Smooth muscle cell (in vitro differentiated cells): ENCODE data around the gene NIPAL1. TPM values are rescaled to one million over a fixed set of nuclear protein-coding genes. Genes with fewer than 3 reads are reported as not detected.

ENCODE experiments used
- DNase-seq: peaks from one replicate; lab custom pipeline; 2025; ENCODE audit not compliant: unreplicated experiment; lab: John Stamatoyannopoulos, UW
- H2AFZ ChIP-seq: fragments of 200-600 bp; sonication (generic); 2 replicates; pipeline ENCODE4 v1.6.0; 2016; ENCODE audit warnings: antibody characterized with exemption, low read depth, mild to moderate bottlenecking
- H3F3A ChIP-seq: fragments of 200-600 bp; sonication (generic); 2 replicates; pipeline ENCODE4 v1.6.0; 2017; ENCODE audit warnings: antibody characterized with exemption, low read depth
- H3K27ac ChIP-seq: fragments of 200-600 bp; sonication (generic); 2 replicates; pipeline ENCODE4 v1.5.1; 2016; ENCODE audit warnings: low read depth, mild to moderate bottlenecking
- H3K27me3 ChIP-seq: fragments of 200-600 bp; sonication (generic); 2 replicates; pipeline ENCODE4 v1.6.1; 2016; ENCODE audit warnings: low read depth, mild to moderate bottlenecking
- H3K36me3 ChIP-seq: fragments of 200-600 bp; sonication (generic); 2 replicates; pipeline ENCODE4 v1.5.1; 2016; ENCODE audit warnings: low read depth
- H3K4me1 ChIP-seq: fragments of 200-600 bp; sonication (generic); 2 replicates; pipeline ENCODE4 v1.5.1; 2016; ENCODE audit warnings: low read depth
- H3K4me2 ChIP-seq: fragments of 200-600 bp; sonication (generic); 2 replicates; pipeline ENCODE4 v1.6.0; 2016; ENCODE audit warnings: mild to moderate bottlenecking
- H3K4me3 ChIP-seq: fragments of 200-600 bp; sonication (generic); 2 replicates; pipeline ENCODE4 v1.5.1; 2016; ENCODE audit warnings: mild to moderate bottlenecking
- H3K79me2 ChIP-seq: fragments of 200-600 bp; sonication (generic); 2 replicates; pipeline ENCODE4 v1.6.0; 2016; ENCODE audit warnings: low read depth, mild to moderate bottlenecking
- H3K9ac ChIP-seq: fragments of 200-600 bp; sonication (generic); 2 replicates; pipeline ENCODE4 v1.6.0; 2016; ENCODE audit warnings: low read depth
- H3K9me3 ChIP-seq: fragments of 200-600 bp; sonication (generic); replicated peaks from 2 replicates; pipeline ENCODE4 v1.5.1; 2016; ENCODE audit warnings: low read depth
- H4K20me1 ChIP-seq: fragments of 200-600 bp; sonication (generic); 2 replicates; pipeline ENCODE4 v1.6.0; 2016; ENCODE audit warnings: low read depth
- CTCF ChIP-seq: fragments of 200-600 bp; sonication (generic); IDR thresholded peaks from 2 replicates; pipeline ENCODE4 v1.5.1; 2017; ENCODE audit warnings: borderline replicate concordance, mild to moderate bottlenecking, antibody characterized with exemption; ENCODE audit not compliant: insufficient read depth, poor library complexity, severe bottlenecking
- WGBS: methylation state at CpG from one replicate; pipeline ENCODE4 v1.1.7; 2016; ENCODE audit warnings: low lambda C conversion rate; 5-methylcytosine and 5-hydroxymethylcytosine counted together
- polyA plus RNA-seq: library from polyadenylated mRNA; unstranded; fragments of >200 nt; fragmentation: Nextera tagmentation; extraction: Ambion mirVana; gene quantifications from 2 replicates; pipeline ENCODE4 v1.2.1, GENCODE V29; 2016
- total RNA-seq: library from RNA; depleted of rRNA; stranded (reverse); fragments of >200 nt; gene quantifications from 2 replicates; pipeline ENCODE4 v1.2.3, GENCODE V29; 2014

The NIPAL1 gene
- total and polyA plus RNA-seq, 2 experiments from 2014 or later = 1.0 to 4.1 TPM

GRCh38 chr4:48069026-48069425 lies 52.5 kb downstream of the NIPAL1 start:
- no peak for TF ChIP-seq CTCF
- 48% methylated on average over 2 of the region's 2 CpGs for WGBS
- Histone ChIP-seq H3K27me3 (no peaks in the 10 kb centered on the region), H3K4me3 (no peak overlapping the region), H3K4me2 (no peak overlapping the region), H3F3A (no peaks in the 10 kb centered on the region), H2AFZ (no peak overlapping the region), H3K9ac (no peak overlapping the region), H3K27ac (no peak overlapping the region), H3K79me2 (no peaks in the 10 kb centered on the region), H3K36me3 (no peaks in the 10 kb centered on the region), H3K9me3 (no peaks in the 10 kb centered on the region), H4K20me1 (no peaks in the 10 kb centered on the region), H3K4me1 (no peaks in the 10 kb centered on the region)
- DNase-seq = no peak

DNA sequence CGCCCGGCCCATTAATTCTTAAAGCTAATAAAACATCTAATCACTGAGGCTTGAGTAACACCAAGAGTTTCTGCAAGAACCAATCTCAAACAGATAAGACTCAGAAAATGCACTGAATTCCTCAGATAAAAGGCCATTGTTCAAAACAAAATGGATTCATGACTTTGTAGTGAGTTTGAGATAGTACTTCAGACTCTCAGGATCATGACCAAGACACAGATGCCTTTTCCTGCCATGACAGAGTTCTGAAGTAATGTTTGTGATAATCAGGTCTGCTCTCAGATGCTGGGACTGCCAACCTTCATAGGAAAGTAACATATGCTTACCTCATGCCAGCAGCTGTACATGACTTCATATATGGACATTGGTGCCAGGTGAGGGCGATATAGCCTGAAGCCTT lies 54.6 kb downstream of the NIPAL1 start:
- 80% methylated on average over 3 of the region's 3 CpGs for WGBS
- DNase-seq = no peak
- no peak overlapping the region for H2AFZ ChIP-seq
- H3K9ac ChIP-seq = no peak overlapping the region
- no peak overlapping the region for H3K4me2 ChIP-seq
- no peak overlapping the region for H3K27ac ChIP-seq
- H3K79me2 ChIP-seq = no peaks in the 10 kb centered on the region
- no peaks in the 10 kb centered on the region for H3K4me1 ChIP-seq
- no peak overlapping the region for H3K4me3 ChIP-seq
- no peaks in the 10 kb centered on the region for H3K9me3 ChIP-seq
- H3K36me3 ChIP-seq = no peaks in the 10 kb centered on the region
- H4K20me1 ChIP-seq = no peaks in the 10 kb centered on the region
- no peaks in the 10 kb centered on the region for H3K27me3 ChIP-seq
- no peak for TF ChIP-seq CTCF
- H3F3A ChIP-seq = no peaks in the 10 kb centered on the region

DNA sequence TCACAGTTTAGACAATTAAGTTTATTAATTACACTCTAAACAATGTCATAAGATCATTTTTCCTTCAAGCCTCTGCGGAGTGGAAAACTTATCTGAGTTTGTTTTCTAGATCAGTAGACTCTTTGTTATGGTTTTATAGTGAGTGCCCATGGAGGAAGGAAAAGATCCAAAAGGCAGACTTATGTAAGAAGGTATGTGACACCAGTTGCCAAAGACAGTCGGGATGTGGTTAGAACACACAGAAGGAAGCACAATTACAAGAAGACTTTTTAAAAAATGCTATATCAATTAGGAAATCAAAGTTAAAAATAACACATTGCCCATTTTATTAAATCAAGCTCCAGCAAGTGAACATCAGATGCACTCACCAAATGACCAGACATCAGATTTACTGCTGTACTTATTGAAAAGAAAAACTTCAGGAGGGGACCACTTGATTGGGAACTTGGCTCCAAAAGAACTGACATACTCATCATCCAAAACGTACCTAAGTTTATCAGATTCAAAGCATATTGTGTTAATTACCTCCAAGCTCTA lies 57.1 kb downstream of the NIPAL1 start:
- H3K4me3 ChIP-seq = no peak overlapping the region
- no peak overlapping the region for H3K4me2 ChIP-seq
- TF ChIP-seq CTCF = no peak
- H3K36me3 ChIP-seq = no peaks in the 10 kb centered on the region
- H3K79me2 ChIP-seq = no peaks in the 10 kb centered on the region
- no peak for DNase-seq
- no peak overlapping the region for H2AFZ ChIP-seq
- 86% methylated on average over 3 of the region's 3 CpGs for WGBS
- no peaks in the 10 kb centered on the region for H3K9me3 ChIP-seq
- H3K27me3 ChIP-seq = no peaks in the 10 kb centered on the region
- H3K27ac ChIP-seq = no peak overlapping the region
- no peaks in the 10 kb centered on the region for H4K20me1 ChIP-seq
- H3F3A ChIP-seq = no peaks in the 10 kb centered on the region
- H3K9ac ChIP-seq = no peak overlapping the region
- no peaks in the 10 kb centered on the region for H3K4me1 ChIP-seq

DNA sequence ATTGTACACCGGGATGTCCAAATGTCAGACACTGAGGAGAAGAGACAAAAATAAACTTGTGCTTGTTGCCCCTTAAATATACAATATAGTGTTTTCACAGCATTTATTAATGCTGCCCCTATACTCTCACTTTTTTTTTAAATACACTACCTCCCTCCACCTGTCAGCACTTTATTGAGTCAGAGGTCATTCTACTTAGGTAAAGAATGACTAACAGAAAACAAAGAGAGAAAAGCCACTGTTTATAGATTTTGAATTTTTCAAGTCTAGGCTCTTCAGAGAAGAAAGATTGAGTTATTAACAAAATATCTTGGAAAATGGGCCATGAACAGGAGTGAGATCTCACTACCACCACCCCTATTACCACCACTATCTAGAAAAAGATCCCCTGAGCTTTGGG lies 58.1 kb downstream of the NIPAL1 start:
- H4K20me1 ChIP-seq = no peaks in the 10 kb centered on the region
- no peak overlapping the region for H3K27ac ChIP-seq
- H3K36me3 ChIP-seq = no peaks in the 10 kb centered on the region
- H3K9me3 ChIP-seq = no peaks in the 10 kb centered on the region
- H3K4me3 ChIP-seq = no peak overlapping the region
- no peaks in the 10 kb centered on the region for H3K27me3 ChIP-seq
- no peak for TF ChIP-seq CTCF
- 92% methylated on average over 1 of the region's 1 CpG for WGBS
- DNase-seq = no peak
- H2AFZ ChIP-seq = no peak overlapping the region
- H3F3A ChIP-seq = no peaks in the 10 kb centered on the region
- H3K4me2 ChIP-seq = no peak overlapping the region
- H3K9ac ChIP-seq = no peak overlapping the region
- H3K79me2 ChIP-seq = no peaks in the 10 kb centered on the region
- no peaks in the 10 kb centered on the region for H3K4me1 ChIP-seq
